Suprapubic skin (tissue), 4 donors: ENCODE data around the gene SGCD. TPM values are rescaled to one million over a fixed set of nuclear protein-coding genes. Genes with fewer than 3 reads are reported as not detected.

Experiments
- DNase-seq, 2 donors: peaks; one replicate each; pipeline ENCODE4 v3.0.0-alpha.2; 2019; ENCODE audit warnings: low spot score in 2 of 2
- H3K27ac ChIP-seq: fragments of 200-600 bp; sonication (generic); one replicate; pipeline ENCODE4 v1.5.1; 2019
- H3K27me3 ChIP-seq: fragments of 200-600 bp; sonication (generic); one replicate; pipeline ENCODE4 v1.5.1; 2019
- H3K36me3 ChIP-seq: fragments of 200-600 bp; sonication (generic); one replicate; pipeline ENCODE4 v1.5.1; 2019
- H3K4me1 ChIP-seq: fragments of 200-600 bp; sonication (generic); one replicate; pipeline ENCODE4 v1.5.1; 2019
- H3K4me3 ChIP-seq: fragments of 200-600 bp; sonication (generic); one replicate; pipeline ENCODE4 v1.5.1; 2019; ENCODE audit warnings: mild to moderate bottlenecking
- H3K9me3 ChIP-seq: fragments of 200-600 bp; sonication (generic); one replicate; pipeline ENCODE4 v1.5.1; 2019
- EP300 ChIP-seq: sonication (generic); formaldehyde crosslinking; IDR thresholded peaks from one replicate; pipeline ENCODE4 v1.6.1; 2017; ENCODE audit warnings: antibody characterized with exemption
- POLR2A ChIP-seq, 2 donors: fragments of 450-650 bp; IDR thresholded peaks; one replicate each; pipeline ENCODE4 v1.6.1; 2017; ENCODE audit warnings: antibody characterized with exemption in 2 of 2, mild to moderate bottlenecking in 2 of 2, moderate library complexity in 2 of 2
- POLR2AphosphoS5 ChIP-seq, 3 donors: sonication (generic); formaldehyde crosslinking; IDR thresholded peaks; one replicate each; pipeline ENCODE4 v1.6.1; 2017; ENCODE audit warnings: antibody characterized with exemption in 3 of 3
- WGBS: methylation state at CpG from one replicate; pipeline ENCODE4 v1.1.5; 2018; 5-methylcytosine and 5-hydroxymethylcytosine counted together
- total RNA-seq, 4 donors: library from RNA; depleted of rRNA; stranded (reverse); fragments of >200 nt; gene quantifications; one replicate each; pipeline ENCODE4 v1.1.0, GENCODE V29; 2016
- TF ChIP-seq, protein P1 (sequence below), 2 donors: fragments of 200-600 bp in 1 of 2; fragments of 450-650 bp in 1 of 2; sonication (generic) in 1 of 2; IDR thresholded peaks; one replicate each; pipeline ENCODE4 v1.5.1; 2016 to 2019; ENCODE audit warnings: antibody characterized with exemption in 2 of 2, mild to moderate bottlenecking in 1 of 2, moderate library complexity in 1 of 2

SGCD gene
- total RNA-seq, 4 donors from 2014 or later = 1.2 to 5.7 (median 3.9) TPM

GRCh38 chr5:156778139-156778706, 451.3 kb downstream of the SGCD start:
- Histone ChIP-seq H3K9me3 (peaks cover 3% of the 10 kb centered on the region), H3K27ac (no peak overlapping the region), H3K27me3 (no peaks in the 10 kb centered on the region), H3K4me3 (no peak overlapping the region), H3K36me3 (no peaks in the 10 kb centered on the region), H3K4me1 (no peaks in the 10 kb centered on the region)
- DNase-seq = no peak
- 89% methylated on average over 1 of the region's 1 CpG for WGBS
- TF ChIP-seq POLR2AphosphoS5 (IDR thresholded peaks at IDR 0.05) (no peak), EP300 (no peak), POLR2A (IDR thresholded peaks at IDR 0.05) (no peak)
- TF ChIP-seq, protein P1, sequence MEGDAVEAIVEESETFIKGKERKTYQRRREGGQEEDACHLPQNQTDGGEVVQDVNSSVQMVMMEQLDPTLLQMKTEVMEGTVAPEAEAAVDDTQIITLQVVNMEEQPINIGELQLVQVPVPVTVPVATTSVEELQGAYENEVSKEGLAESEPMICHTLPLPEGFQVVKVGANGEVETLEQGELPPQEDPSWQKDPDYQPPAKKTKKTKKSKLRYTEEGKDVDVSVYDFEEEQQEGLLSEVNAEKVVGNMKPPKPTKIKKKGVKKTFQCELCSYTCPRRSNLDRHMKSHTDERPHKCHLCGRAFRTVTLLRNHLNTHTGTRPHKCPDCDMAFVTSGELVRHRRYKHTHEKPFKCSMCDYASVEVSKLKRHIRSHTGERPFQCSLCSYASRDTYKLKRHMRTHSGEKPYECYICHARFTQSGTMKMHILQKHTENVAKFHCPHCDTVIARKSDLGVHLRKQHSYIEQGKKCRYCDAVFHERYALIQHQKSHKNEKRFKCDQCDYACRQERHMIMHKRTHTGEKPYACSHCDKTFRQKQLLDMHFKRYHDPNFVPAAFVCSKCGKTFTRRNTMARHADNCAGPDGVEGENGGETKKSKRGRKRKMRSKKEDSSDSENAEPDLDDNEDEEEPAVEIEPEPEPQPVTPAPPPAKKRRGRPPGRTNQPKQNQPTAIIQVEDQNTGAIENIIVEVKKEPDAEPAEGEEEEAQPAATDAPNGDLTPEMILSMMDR (IDR thresholded peaks at IDR 0.05) = no peak

DNA sequence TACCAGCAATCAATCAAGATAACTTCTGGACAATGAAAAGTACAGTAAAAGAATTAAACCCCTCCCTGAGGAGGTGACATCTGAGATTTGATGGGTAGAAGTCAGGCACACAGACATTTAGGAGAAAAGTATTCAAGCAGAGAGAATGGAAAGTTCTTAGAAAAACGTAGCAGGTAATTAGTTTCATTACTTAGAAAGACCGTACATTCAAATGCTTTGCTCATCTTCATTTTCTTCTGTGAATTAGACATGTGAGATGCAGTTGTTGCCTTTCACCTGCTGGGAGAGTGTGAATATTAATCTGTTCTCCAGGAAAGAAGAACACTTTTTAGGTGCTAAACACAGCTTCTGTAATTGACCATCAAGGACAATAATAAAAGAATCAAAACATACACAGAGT, 451.8 kb downstream of the SGCD start:
- H3K27ac ChIP-seq = no peak overlapping the region
- 69% methylated on average over 2 of the region's 2 CpGs for WGBS
- no peaks in the 10 kb centered on the region for H3K4me1 ChIP-seq
- H3K9me3 ChIP-seq = peaks cover 5% of the 10 kb centered on the region
- no peak overlapping the region for H3K4me3 ChIP-seq
- TF ChIP-seq POLR2A (IDR thresholded peaks at IDR 0.05) = no peak
- TF ChIP-seq EP300 = no peak
- TF ChIP-seq POLR2AphosphoS5 (IDR thresholded peaks at IDR 0.05) = no peak
- TF ChIP-seq, protein P1 (IDR thresholded peaks at IDR 0.05) = no peak
- DNase-seq = no peak
- H3K36me3 ChIP-seq = no peaks in the 10 kb centered on the region
- no peaks in the 10 kb centered on the region for H3K27me3 ChIP-seq

DNA sequence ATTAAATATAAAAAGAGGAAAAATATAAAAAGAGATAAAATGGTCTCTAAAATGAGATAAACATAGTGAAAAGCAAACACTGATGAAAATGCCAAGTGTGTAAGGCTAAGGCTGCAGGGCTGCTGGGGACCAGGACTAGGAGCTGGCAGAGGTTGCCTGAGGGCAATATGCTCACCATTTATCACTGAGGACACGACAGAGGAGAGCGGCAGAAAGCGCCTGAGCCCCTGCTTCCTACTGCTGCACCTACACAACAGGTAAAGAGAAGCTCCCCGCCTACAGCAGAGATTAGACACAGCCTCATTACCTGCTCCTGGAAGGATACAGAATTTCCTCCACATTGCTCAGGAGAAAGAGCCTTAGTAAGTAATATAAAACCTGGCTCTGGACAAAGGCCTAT, 452.5 kb downstream of the SGCD start:
- no peaks in the 10 kb centered on the region for H3K27me3 ChIP-seq
- H3K27ac ChIP-seq = no peak overlapping the region
- no peaks in the 10 kb centered on the region for H3K36me3 ChIP-seq
- no peak for DNase-seq
- WGBS = 74% methylated on average over 4 of the region's 4 CpGs
- no peaks in the 10 kb centered on the region for H3K4me1 ChIP-seq
- TF ChIP-seq POLR2AphosphoS5 (IDR thresholded peaks at IDR 0.05) = no peak
- no peak for TF ChIP-seq POLR2A (IDR thresholded peaks at IDR 0.05)
- TF ChIP-seq EP300 = no peak
- TF ChIP-seq, protein P1 (IDR thresholded peaks at IDR 0.05) = no peak
- H3K4me3 ChIP-seq = no peak overlapping the region
- H3K9me3 ChIP-seq = peaks cover 5% of the 10 kb centered on the region

GRCh38 chr5:156783092-156783491, 456.1 kb downstream of the SGCD start:
- Histone ChIP-seq H3K27ac (no peak overlapping the region), H3K4me1 (no peaks in the 10 kb centered on the region), H3K36me3 (no peaks in the 10 kb centered on the region), H3K27me3 (no peaks in the 10 kb centered on the region), H3K4me3 (no peak overlapping the region), H3K9me3 (peaks cover 5% of the 10 kb centered on the region)
- DNase-seq = no peak
- WGBS = no CpG with 5 or more reads among the region's 5 CpGs
- TF ChIP-seq, protein P1 (IDR thresholded peaks at IDR 0.05) = no peak
- TF ChIP-seq POLR2AphosphoS5 (IDR thresholded peaks at IDR 0.05) = no peak
- TF ChIP-seq POLR2A (IDR thresholded peaks at IDR 0.05) = no peak
- TF ChIP-seq EP300 = no peak

DNA sequence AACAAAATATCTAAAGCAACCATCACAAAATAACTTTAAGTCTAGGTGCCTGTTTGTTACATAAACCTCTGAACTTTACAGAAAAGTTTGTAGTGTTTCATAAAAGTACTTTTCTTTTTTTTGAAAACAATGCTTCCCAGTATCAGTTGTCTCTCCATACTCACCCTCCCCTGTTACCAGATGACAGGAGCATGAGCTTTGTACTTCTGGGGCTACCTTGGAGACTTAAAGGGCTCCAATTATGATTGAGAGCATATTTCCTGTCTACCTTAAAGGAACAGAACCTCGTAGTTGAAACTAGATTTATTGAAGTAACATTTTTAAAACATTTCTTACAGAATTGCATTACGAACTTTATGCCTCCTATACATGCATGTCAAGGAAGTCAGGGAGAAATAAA, 467.7 kb downstream of the SGCD start:
- Histone ChIP-seq H3K9me3 (no peaks in the 10 kb centered on the region), H3K36me3 (no peaks in the 10 kb centered on the region), H3K4me3 (no peak overlapping the region), H3K27me3 (no peaks in the 10 kb centered on the region), H3K4me1 (no peaks in the 10 kb centered on the region), H3K27ac (no peak overlapping the region)
- 30% methylated on average over 2 of the region's 2 CpGs for WGBS
- TF ChIP-seq, protein P1 (IDR thresholded peaks at IDR 0.05) = no peak
- TF ChIP-seq POLR2AphosphoS5 (IDR thresholded peaks at IDR 0.05) (no peak), EP300 (no peak), POLR2A (IDR thresholded peaks at IDR 0.05) (no peak)
- no peak for DNase-seq
